Peyer's patch (tissue), 4 donors: ENCODE data around the gene INTS1. TPM values are rescaled to one million over a fixed set of nuclear protein-coding genes. Genes with fewer than 3 reads are reported as not detected.

Experiments used
- DNase-seq, 3 donors: peaks; one replicate each; pipeline ENCODE4 v3.0.0-alpha.2; 2017 to 2019
- H3K27ac ChIP-seq, 4 donors: fragments of 200-600 bp; sonication (generic); one replicate each; pipeline ENCODE4 v1.5.1; 2016 to 2019
- H3K27me3 ChIP-seq, 2 donors: fragments of 200-600 bp; sonication (generic); one replicate each; pipeline ENCODE4 v1.5.1; 2019
- H3K36me3 ChIP-seq, 3 donors: fragments of 200-600 bp; sonication (generic); one replicate each; pipeline ENCODE4 v1.5.1; 2016 to 2019
- H3K4me1 ChIP-seq, 4 donors: fragments of 200-600 bp; sonication (generic); one replicate each; pipeline ENCODE4 v1.5.1; 2016 to 2019
- H3K4me3 ChIP-seq, 4 donors: fragments of 200-600 bp; sonication (generic); 1 replicate in 3 of 4; 2 replicates in 1 of 4; pipeline ENCODE4 v1.5.1; 2016 to 2019; ENCODE audit warnings: mild to moderate bottlenecking in 1 of 4
- H3K9me3 ChIP-seq, 4 donors: fragments of 200-600 bp; sonication (generic); one replicate each; pipeline ENCODE4 v1.5.1; 2016 to 2019; ENCODE audit warnings: mild to moderate bottlenecking in 1 of 4
- POLR2A ChIP-seq, 2 donors: fragments of 450-650 bp; IDR thresholded peaks; one replicate each; pipeline ENCODE4 v1.5.1; 2017; ENCODE audit warnings: antibody characterized with exemption in 2 of 2, mild to moderate bottlenecking in 2 of 2, moderate library complexity in 2 of 2
- total RNA-seq, 4 donors: library from RNA; depleted of rRNA; stranded (reverse); fragments of >200 nt; gene quantifications; one replicate each; pipeline ENCODE4 v1.1.0, GENCODE V29; 2016
- TF ChIP-seq, protein P1 (sequence below), 6 experiments: fragments of 450-650 bp in 4 of 6; fragments of 200-600 bp in 2 of 6; sonication (generic) in 1 of 6; IDR thresholded peaks; one replicate each; pipeline ENCODE4 v1.5.1; 2017 to 2019; ENCODE audit warnings: antibody characterized with exemption in 6 of 6, mild to moderate bottlenecking in 3 of 6, moderate library complexity in 1 of 6

The INTS1 gene
- total RNA-seq, 4 donors from 2014 or later = 84.4 to 192 (median 108) TPM

- TF ChIP-seq POLR2A (IDR thresholded peaks at IDR 0.05) = peak in 1 of 2 donors; percentile 6
- TF ChIP-seq, protein P1, sequence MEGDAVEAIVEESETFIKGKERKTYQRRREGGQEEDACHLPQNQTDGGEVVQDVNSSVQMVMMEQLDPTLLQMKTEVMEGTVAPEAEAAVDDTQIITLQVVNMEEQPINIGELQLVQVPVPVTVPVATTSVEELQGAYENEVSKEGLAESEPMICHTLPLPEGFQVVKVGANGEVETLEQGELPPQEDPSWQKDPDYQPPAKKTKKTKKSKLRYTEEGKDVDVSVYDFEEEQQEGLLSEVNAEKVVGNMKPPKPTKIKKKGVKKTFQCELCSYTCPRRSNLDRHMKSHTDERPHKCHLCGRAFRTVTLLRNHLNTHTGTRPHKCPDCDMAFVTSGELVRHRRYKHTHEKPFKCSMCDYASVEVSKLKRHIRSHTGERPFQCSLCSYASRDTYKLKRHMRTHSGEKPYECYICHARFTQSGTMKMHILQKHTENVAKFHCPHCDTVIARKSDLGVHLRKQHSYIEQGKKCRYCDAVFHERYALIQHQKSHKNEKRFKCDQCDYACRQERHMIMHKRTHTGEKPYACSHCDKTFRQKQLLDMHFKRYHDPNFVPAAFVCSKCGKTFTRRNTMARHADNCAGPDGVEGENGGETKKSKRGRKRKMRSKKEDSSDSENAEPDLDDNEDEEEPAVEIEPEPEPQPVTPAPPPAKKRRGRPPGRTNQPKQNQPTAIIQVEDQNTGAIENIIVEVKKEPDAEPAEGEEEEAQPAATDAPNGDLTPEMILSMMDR (IDR thresholded peaks at IDR 0.05) = no peak
- no peak overlapping the region for H3K4me3 ChIP-seq
- H3K9me3 ChIP-seq = no peaks in the 10 kb centered on the region
- peak overlapping the region in 2 of 4 donors; percentile 35 for H3K27ac ChIP-seq
- no peak for DNase-seq
- H3K27me3 ChIP-seq = no peaks in the 10 kb centered on the region
- peaks cover 0 to 61% (median 0%) of the 10 kb centered on the region in 3 donors for H3K36me3 ChIP-seq
- peaks cover 0 to 13% (median 0%) of the 10 kb centered on the region in 4 donors for H3K4me1 ChIP-seq
Observed at GRCh38 chr7:1542841-1543747, 38.9 kb upstream of the INTS1 start.

DNA sequence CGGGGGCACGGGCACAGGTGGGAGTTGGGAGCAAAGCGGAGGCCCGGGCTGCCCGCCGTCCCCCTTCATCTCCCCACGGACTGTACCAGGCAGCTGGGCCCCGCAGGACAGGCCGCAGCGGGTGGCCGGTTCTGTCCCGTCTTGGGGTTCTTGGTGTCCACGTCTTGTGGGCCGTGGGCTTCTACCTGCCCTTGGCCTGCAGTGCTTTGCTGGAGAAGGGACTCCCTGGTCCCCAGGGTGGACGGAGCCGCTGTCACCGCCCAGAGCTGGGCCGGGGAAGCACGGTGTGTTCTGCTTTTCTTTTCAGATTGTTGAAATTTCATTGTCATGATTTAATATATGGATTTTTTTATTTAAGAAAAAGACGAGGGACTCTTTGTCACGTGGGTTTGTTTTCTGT is 38.1 kb upstream of the INTS1 start:
- no peak for TF ChIP-seq POLR2A (IDR thresholded peaks at IDR 0.05)
- TF ChIP-seq, protein P1 (IDR thresholded peaks at IDR 0.05) = no peak
- H3K27me3 ChIP-seq = no peaks in the 10 kb centered on the region
- H3K27ac ChIP-seq = no peak overlapping the region
- H3K4me3 ChIP-seq = no peak overlapping the region
- no peaks in the 10 kb centered on the region for H3K9me3 ChIP-seq
- H3K36me3 ChIP-seq = peaks cover 0 to 58% (median 0%) of the 10 kb centered on the region in 3 donors
- DNase-seq = no peak
- peaks cover 0 to 20% (median 0%) of the 10 kb centered on the region in 4 donors for H3K4me1 ChIP-seq

- TF ChIP-seq, protein P1 (IDR thresholded peaks at IDR 0.05) = no peak
- no peak for TF ChIP-seq POLR2A (IDR thresholded peaks at IDR 0.05)
- no peaks in the 10 kb centered on the region for H3K27me3 ChIP-seq
- no peaks in the 10 kb centered on the region for H3K9me3 ChIP-seq
- peaks cover 0 to 28% (median 1%) of the 10 kb centered on the region in 4 donors for H3K4me1 ChIP-seq
- H3K4me3 ChIP-seq = no peak overlapping the region
- H3K27ac ChIP-seq = no peak overlapping the region
- peaks cover 0 to 51% (median 0%) of the 10 kb centered on the region in 3 donors for H3K36me3 ChIP-seq
- no peak for DNase-seq
Observed at GRCh38 chr7:1541431-1542162, 37.4 kb upstream of the INTS1 start.

DNA sequence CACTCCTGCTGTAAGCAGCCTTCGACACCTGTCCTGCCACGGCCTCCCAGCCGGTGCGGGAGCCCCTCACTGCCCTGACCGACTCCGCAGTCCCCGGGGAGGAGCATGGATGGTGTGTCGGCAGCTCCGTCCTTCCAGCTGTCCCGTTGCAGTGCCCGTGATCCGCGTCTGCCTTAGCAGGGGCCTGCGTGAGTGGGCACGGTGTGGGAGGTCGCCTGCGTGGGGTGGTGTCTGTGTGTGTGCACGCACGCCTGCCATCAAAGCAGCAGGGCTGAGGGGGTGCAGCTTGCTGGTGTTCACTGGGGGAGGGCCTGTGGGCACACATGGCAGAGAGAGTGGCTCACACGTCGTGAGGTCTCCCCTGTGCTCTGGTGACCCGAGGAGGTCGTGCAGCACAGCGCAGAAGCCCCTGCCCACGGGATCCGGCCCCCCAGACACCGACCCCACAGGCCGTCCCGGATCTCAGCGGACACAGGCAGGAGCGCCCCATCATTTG is 36.6 kb upstream of the INTS1 start:
- no peak for DNase-seq
- peaks cover 0 to 30% (median 3%) of the 10 kb centered on the region in 4 donors for H3K4me1 ChIP-seq
- no peak overlapping the region for H3K4me3 ChIP-seq
- H3K9me3 ChIP-seq = no peaks in the 10 kb centered on the region
- TF ChIP-seq POLR2A (IDR thresholded peaks at IDR 0.05) = no peak
- TF ChIP-seq, protein P1 (IDR thresholded peaks at IDR 0.05) = no peak
- H3K36me3 ChIP-seq = peaks cover 0 to 54% (median 0%) of the 10 kb centered on the region in 3 donors
- H3K27ac ChIP-seq = no peak overlapping the region
- H3K27me3 ChIP-seq = no peaks in the 10 kb centered on the region

DNA sequence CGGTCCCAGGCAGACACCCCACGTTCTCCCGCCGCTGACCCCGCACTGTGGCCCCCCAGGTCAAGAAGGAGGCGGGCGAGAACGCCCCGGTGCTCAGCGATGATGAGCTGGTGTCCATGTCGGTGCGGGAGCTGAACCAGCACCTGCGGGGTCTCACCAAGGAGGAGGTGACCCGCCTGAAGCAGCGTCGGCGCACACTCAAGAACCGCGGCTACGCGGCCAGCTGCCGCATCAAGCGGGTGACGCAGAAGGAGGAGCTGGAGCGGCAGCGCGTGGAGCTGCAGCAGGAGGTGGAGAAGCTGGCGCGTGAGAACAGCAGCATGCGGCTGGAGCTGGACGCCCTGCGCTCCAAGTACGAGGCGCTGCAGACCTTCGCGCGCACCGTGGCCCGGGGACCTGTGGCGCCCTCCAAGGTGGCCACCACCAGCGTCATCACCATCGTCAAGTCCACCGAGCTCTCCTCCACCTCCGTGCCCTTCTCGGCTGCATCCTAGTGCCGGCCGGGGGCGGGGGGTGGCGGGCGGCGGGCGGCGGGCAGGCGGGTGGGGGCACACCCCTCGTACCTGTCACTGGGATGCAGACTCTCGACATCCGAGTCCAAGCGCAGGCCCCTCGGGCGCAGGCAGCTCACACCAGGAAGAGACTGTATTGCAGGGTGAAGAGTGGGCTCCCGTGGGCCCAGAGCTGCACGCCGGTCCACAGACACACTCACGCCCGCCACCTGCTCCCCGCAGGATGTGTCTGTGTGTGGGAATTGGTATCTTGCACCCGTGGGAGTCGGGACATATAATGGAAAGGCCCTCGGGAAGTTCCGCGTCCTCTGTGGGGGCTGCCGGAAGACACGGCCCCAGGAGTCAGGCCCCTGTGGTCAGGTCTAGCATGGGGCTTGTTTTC is 35.9 kb upstream of the INTS1 start:
- Histone ChIP-seq H3K36me3 (peaks cover 0 to 61% (median 0%) of the 10 kb centered on the region in 3 donors), H3K9me3 (no peaks in the 10 kb centered on the region), H3K27me3 (no peaks in the 10 kb centered on the region), H3K4me3 (no peak overlapping the region), H3K27ac (no peak overlapping the region), H3K4me1 (peaks cover 0 to 35% (median 3%) of the 10 kb centered on the region in 4 donors)
- no peak for TF ChIP-seq POLR2A (IDR thresholded peaks at IDR 0.05)
- TF ChIP-seq, protein P1 (IDR thresholded peaks at IDR 0.05) = no peak
- DNase-seq = no peak
